HG03378 (cell line): ENCODE results near the gene PSMA7.
"Not testable (repeated sequence)": the region's sequence is repeated elsewhere in the genome, so short reads cannot be mapped to it uniquely, and the experiment has no call there.

Source experiments
- ATAC-seq: cut with Tn5 transposase; IDR thresholded peaks from one replicate; pipeline ENCODE4 v1.9.1; 2021; ENCODE audit warnings: mild to moderate bottlenecking, moderate library complexity; ENCODE audit not compliant: unreplicated experiment

Gene PSMA7

GRCh38 chr20:62156592-62157386, 13.6 kb upstream of the PSMA7 start:
- ATAC-seq = no peak

GRCh38 chr20:62156254-62156556, 13.0 kb upstream of the PSMA7 start:
- no peak for ATAC-seq

- no peak for ATAC-seq
Measured at GRCh38 chr20:62155428-62156253, 12.4 kb upstream of the PSMA7 start.

GRCh38 chr20:62151835-62152364, 8.7 kb upstream of the PSMA7 start:
- no peak for ATAC-seq

GRCh38 chr20:62151225-62151624, 8.0 kb upstream of the PSMA7 start:
- no peak for ATAC-seq

- ATAC-seq = no peak
Measured at GRCh38 chr20:62150310-62150575, 7.0 kb upstream of the PSMA7 start.

GRCh38 chr20:62149532-62150309, 6.5 kb upstream of the PSMA7 start:
- no peak for ATAC-seq

- no peak for ATAC-seq
Measured at GRCh38 chr20:62148908-62149314, 5.7 kb upstream of the PSMA7 start.

- ATAC-seq = not testable (repeated sequence)
Measured at GRCh38 chr20:62148383-62148782, 5.2 kb upstream of the PSMA7 start.

GRCh38 chr20:62147528-62147927, 4.3 kb upstream of the PSMA7 start:
- no peak for ATAC-seq

GRCh38 chr20:62147125-62147524, 3.9 kb upstream of the PSMA7 start:
- no peak for ATAC-seq

- no peak for ATAC-seq
Measured at GRCh38 chr20:62146019-62146755, 3.0 kb upstream of the PSMA7 start.

- no peak for ATAC-seq
Measured at GRCh38 chr20:62145688-62146018, 2.5 kb upstream of the PSMA7 start.

GRCh38 chr20:62143957-62144825, 997 bp upstream of the PSMA7 start:
- no peak for ATAC-seq

- ATAC-seq = peak; percentile 12
Measured at GRCh38 chr20:62142252-62143080, 728 bp downstream of the PSMA7 start.

GRCh38 chr20:62141397-62142251, 1.6 kb downstream of the PSMA7 start:
- no peak for ATAC-seq

- ATAC-seq = no peak
Measured at GRCh38 chr20:62141043-62141396, 2.2 kb downstream of the PSMA7 start.

GRCh38 chr20:62139636-62140035, 3.6 kb downstream of the PSMA7 start:
- no peak for ATAC-seq
